ENCODE results near the gene MAP2K2. TPM values are rescaled to one million over a fixed set of nuclear protein-coding genes. Genes with fewer than 3 reads are reported as not detected.
A peak's percentile ranks its signal among the peaks of the same experiment; 100 is the strongest.

Gene MAP2K2
- total and polyA plus RNA-seq, 11 donors = 95.3 to 204 (median 118) TPM

DNA sequence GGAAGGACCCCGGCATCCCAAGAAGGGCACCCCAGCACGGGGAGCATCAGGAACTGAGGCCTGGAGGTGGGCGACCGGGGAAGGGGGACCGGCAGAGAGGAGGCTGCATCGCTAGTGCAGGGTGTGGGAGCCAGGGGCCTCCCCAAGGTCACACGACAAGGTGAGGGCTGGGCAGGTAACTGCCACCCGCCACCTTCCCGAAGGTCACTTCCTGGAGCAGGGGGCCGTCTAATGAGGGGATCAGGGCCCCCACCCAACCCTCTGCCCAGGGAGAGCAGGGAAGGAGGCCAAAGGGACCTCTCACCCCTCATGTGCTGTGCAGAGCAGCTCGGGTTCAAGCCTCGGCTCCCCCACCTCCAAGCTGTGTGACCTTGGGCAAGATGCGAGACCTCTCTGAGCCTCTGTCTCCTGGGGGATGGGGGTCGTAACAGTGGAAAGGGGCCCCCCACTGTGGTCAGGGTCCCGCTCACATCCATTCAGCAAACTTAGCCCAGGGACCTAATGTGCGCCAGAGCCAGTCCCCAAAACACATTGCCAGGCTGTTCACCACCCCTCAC, 63.2 kb downstream of the MAP2K2 start:
- H3K27me3 ChIP-seq = no peaks in the 10 kb centered on the region
- peaks cover 21 to 83% (median 66%) of the 10 kb centered on the region in 12 donors for H3K4me1 ChIP-seq
- H3K9me3 ChIP-seq = no peaks in the 10 kb centered on the region
- TF ChIP-seq, protein P1, sequence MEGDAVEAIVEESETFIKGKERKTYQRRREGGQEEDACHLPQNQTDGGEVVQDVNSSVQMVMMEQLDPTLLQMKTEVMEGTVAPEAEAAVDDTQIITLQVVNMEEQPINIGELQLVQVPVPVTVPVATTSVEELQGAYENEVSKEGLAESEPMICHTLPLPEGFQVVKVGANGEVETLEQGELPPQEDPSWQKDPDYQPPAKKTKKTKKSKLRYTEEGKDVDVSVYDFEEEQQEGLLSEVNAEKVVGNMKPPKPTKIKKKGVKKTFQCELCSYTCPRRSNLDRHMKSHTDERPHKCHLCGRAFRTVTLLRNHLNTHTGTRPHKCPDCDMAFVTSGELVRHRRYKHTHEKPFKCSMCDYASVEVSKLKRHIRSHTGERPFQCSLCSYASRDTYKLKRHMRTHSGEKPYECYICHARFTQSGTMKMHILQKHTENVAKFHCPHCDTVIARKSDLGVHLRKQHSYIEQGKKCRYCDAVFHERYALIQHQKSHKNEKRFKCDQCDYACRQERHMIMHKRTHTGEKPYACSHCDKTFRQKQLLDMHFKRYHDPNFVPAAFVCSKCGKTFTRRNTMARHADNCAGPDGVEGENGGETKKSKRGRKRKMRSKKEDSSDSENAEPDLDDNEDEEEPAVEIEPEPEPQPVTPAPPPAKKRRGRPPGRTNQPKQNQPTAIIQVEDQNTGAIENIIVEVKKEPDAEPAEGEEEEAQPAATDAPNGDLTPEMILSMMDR (IDR thresholded peaks at IDR 0.05) = no peak
- no peak for TF ChIP-seq POLR2A (IDR thresholded peaks at IDR 0.05)
- peak overlapping the region; percentile 87 to 99 (median 98) for H3K27ac ChIP-seq
- ATAC-seq (no peak), DNase-seq (peak in 1 of 5 donors; percentile 30)
- WGBS, 4 donors = 66 to 80% (median 73%) methylated on average over 8 to 16 of the region's 16 CpGs
- peaks cover 0 to 16% (median 0%) of the 10 kb centered on the region in 9 donors for H3K36me3 ChIP-seq
- H3K4me3 ChIP-seq = peak overlapping the region in 11 of 12 donors; percentile 23 to 84 (median 52)
- intact Hi-C loops (cut with DNase I) = loop anchor here in 4 of 10 donors (5.0 kb wide), 2 partner anchors 43 to 53 kb away; partner anchors contain the start of gene PIAS4 (in 3 of the 4)

DNA sequence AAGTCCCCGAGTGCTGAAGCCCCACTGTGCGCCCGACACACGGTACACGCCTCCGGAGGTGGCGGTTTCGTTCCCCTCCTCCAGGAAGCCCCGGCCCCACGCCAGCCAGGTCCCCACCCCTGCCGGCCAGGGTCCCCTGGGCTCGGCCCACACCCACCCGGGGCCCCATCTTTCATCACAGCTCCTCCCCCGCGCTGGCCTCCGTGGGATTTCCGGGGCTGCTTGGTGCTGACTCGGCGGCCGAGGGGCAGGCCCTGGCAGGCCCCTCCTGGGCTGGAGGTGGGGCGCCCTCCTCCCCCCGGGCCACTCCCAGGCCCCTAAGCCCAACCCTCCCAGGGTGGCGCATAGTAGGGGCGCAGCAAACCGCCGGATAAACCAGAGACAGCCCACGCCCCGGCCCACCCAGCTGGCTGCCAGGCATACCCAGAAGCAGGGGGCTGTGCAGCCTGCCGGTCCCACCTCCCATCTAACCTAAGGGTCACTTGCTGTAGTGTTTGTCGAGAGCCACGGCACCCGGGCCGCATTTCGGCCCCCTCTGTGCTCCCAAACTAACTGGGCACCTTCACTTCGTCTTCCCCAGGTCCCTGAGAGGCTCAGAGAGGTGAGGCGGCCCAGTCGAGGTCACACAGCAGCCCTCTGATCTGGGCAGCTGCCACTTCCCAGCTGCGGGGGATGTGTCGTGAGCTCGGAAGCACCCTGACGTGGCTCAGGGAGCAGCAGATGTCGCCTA, 63.9 kb downstream of the MAP2K2 start:
- Histone ChIP-seq H3K9me3 (no peaks in the 10 kb centered on the region), H3K27me3 (no peaks in the 10 kb centered on the region), H3K4me1 (peaks cover 21 to 83% (median 66%) of the 10 kb centered on the region in 12 donors), H3K27ac (peak overlapping the region; percentile 87 to 99 (median 98)), H3K4me3 (peak overlapping the region in 11 of 12 donors; percentile 3 to 84 (median 52)), H3K36me3 (peaks cover 0 to 20% (median 3%) of the 10 kb centered on the region in 9 donors)
- ATAC-seq = peak in 3 of 4 donors; percentile 21 to 48 (median 27)
- DNase-seq = peak; percentile 69 to 86 (median 85)
- 40 to 70% (median 64%) methylated on average over 10 to 42 of the region's 42 CpGs for WGBS, 4 donors
- intact Hi-C loops (cut with DNase I) = loop anchor here in 6 of 10 donors (5.0 kb wide), 3 partner anchors 38 to 53 kb away; partner anchors contain the start of gene PIAS4 (in 3 of the 6)
- TF ChIP-seq POLR2A (IDR thresholded peaks at IDR 0.05) = no peak
- TF ChIP-seq, protein P1 (IDR thresholded peaks at IDR 0.05) = no peak

DNA sequence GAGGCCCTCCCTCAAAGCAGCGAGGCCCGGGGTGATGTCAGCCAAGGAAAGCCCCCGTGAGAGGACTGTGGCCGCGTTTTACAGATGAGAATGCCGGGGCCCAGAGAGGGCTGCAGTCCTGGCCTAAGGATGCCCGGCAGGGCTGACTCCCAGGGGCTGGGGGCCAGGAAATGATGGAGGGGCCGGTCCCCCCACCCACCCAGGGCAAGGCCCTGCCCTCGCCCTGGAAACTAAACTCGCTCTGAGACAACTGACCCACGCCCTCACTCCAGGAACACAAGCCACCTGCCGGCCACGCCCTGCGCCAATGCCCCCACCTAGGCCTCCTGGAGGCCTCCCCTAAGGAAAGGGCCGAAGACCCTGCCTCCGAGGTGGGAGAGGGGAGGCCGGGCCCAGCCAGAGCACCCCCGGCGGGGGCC, 64.5 kb downstream of the MAP2K2 start:
- 33 to 62% (median 50%) methylated on average over 3 to 19 of the region's 19 CpGs for WGBS, 4 donors
- intact Hi-C loops (cut with DNase I) = loop anchor here in 2 of 10 donors (5.0 kb wide), 2 partner anchors 37 to 42 kb away; no protein-coding TSS in a partner anchor
- H3K9me3 ChIP-seq = no peaks in the 10 kb centered on the region
- no peak for ATAC-seq
- H3K4me1 ChIP-seq = peaks cover 21 to 78% (median 66%) of the 10 kb centered on the region in 12 donors
- peak overlapping the region in 11 of 12 donors; percentile 3 to 84 (median 52) for H3K4me3 ChIP-seq
- DNase-seq = peak in 1 of 5 donors; percentile 38
- H3K36me3 ChIP-seq = peaks cover 0 to 26% (median 9%) of the 10 kb centered on the region in 9 donors
- TF ChIP-seq POLR2A (IDR thresholded peaks at IDR 0.05) = no peak
- TF ChIP-seq, protein P1 (IDR thresholded peaks at IDR 0.05) = no peak
- H3K27ac ChIP-seq = peak overlapping the region; percentile 87 to 99 (median 98)
- no peaks in the 10 kb centered on the region for H3K27me3 ChIP-seq
